Fibroblast of the aortic adventitia (primary cell): ENCODE measurements around the gene PIK3R1. TPM values are rescaled to one million over a fixed set of nuclear protein-coding genes. Genes with fewer than 3 reads are reported as not detected.

Experiments used
- DNase-seq: peaks from one replicate; pipeline ENCODE4 v3.0.0-alpha.2; 2010; ENCODE audit warnings: low read depth
- H3K4me3 ChIP-seq: 2 replicates; pipeline ENCODE4 v1.5.1; 2011; ENCODE audit warnings: low read depth, mild to moderate bottlenecking, control low read depth, low read length, moderate library complexity
- total RNA-seq: library from RNA; depleted of rRNA; stranded (reverse); fragments of >200 nt; gene quantifications from 2 replicates; pipeline ENCODE4 v1.2.3, GENCODE V29; 2012; ENCODE audit warnings: low replicate concordance
- TF ChIP-seq, protein P1 (sequence below): IDR thresholded peaks from 2 replicates; pipeline ENCODE4 v1.5.1; 2011; ENCODE audit warnings: mild to moderate bottlenecking, low read length, control low read depth, inconsistent platforms; ENCODE audit not compliant: insufficient read depth

PIK3R1 gene
- total RNA-seq, 1 donor = 45.1 TPM

DNA sequence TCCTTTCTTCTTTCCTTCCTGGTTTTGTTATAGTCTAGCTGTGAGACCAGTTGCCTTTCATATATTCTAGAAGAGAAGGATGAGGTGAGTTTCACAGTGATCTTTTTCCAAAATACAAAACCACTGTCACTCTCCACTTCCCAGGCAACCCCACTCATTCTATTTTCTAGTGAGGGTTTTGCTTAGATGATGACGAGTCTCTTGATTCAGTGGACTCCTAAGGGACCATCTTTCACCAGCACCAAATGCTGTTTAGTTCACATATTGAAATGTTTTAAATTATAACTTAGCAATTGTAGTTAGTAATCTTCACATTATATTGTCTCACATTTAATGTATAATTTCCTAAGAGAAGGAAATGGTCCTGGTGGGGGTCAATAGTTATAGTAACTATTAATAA lies 25.2 kb downstream of the PIK3R1 start:
- TF ChIP-seq, protein P1, sequence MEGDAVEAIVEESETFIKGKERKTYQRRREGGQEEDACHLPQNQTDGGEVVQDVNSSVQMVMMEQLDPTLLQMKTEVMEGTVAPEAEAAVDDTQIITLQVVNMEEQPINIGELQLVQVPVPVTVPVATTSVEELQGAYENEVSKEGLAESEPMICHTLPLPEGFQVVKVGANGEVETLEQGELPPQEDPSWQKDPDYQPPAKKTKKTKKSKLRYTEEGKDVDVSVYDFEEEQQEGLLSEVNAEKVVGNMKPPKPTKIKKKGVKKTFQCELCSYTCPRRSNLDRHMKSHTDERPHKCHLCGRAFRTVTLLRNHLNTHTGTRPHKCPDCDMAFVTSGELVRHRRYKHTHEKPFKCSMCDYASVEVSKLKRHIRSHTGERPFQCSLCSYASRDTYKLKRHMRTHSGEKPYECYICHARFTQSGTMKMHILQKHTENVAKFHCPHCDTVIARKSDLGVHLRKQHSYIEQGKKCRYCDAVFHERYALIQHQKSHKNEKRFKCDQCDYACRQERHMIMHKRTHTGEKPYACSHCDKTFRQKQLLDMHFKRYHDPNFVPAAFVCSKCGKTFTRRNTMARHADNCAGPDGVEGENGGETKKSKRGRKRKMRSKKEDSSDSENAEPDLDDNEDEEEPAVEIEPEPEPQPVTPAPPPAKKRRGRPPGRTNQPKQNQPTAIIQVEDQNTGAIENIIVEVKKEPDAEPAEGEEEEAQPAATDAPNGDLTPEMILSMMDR = no peak
- DNase-seq = no peak
- no peak overlapping the region for H3K4me3 ChIP-seq

DNA sequence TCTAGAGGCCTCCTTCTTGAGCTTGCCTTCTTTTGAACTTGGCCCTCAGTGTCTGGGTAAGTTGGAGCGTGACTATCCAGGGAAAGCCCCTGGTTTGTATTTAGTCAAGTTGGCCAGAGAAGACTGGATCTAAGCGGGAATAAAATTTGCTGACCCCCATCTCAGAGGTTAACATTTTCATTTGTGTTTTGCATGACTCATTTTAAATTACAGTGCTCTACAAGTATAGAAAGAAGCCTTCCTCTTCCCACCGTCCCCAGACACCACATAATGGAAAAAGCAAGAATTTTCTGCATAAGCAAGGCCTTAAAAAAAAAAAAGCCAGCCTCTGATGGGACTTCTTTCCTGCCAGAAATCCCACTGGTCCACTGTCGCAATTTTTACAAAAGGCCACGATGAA lies 27.2 kb downstream of the PIK3R1 start:
- peak; percentile 71 for DNase-seq
- TF ChIP-seq, protein P1 = no peak
- H3K4me3 ChIP-seq = no peak overlapping the region

DNA sequence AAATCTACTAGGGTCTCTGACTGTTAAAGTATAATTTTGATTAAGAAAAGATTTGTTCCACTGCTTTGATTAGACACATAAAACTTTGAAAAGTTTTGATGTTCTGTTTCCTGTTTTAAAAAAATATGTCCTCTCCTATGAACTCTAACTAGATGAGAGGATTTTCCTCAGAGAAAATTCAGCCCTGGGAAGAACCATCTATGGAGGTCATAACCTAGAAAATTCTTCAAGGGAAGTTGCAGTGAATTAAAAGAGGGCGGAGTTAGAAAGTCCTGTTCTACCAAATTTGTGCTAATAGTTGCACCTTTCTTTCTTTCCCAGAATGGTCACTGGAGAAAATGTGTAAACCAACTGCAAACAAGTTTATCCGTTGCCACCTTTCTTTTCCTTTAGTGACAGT lies 27.7 kb downstream of the PIK3R1 start:
- TF ChIP-seq, protein P1 = no peak
- no peak overlapping the region for H3K4me3 ChIP-seq
- no peak for DNase-seq

DNA sequence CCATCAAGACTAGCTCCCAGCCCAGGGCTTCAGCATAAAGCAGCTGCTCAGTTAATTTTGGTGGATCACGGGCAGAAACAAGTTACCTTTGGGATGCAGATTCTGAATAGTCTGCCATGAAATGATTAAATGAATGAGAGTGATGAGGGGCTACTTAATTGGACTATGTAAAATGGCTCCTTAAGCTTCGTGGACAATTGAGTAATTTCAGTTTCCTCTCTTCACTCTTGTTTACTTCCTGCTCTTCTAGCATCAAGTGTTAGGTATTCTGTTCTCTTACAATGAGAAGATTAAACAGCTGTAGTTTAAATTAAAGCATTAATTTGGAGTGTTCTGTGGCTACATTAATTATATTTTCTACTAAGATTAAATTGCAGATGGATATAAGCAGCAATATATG lies 28.1 kb downstream of the PIK3R1 start:
- H3K4me3 ChIP-seq = no peak overlapping the region
- no peak for DNase-seq
- TF ChIP-seq, protein P1 = no peak

DNA sequence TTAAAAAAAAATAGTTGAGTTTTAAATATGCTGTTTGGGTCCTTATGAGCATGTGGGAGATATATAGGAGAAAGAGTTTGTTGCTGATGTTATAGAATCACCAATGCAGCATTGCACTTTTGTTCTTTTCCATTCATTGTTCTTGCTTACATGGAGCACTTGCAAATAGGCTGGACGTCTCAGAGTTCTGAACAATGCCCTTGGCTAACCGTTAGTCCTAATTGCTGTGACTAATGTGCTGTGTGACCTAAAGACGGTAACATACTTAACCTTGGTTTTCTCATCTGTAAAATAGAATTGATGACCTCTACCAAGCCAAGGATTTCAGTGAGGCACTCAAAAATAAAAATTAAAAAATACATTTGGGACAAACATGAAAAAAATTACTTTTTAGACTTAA lies 29.8 kb downstream of the PIK3R1 start:
- TF ChIP-seq, protein P1 = no peak
- H3K4me3 ChIP-seq = no peak overlapping the region
- DNase-seq = peak; percentile 68

DNA sequence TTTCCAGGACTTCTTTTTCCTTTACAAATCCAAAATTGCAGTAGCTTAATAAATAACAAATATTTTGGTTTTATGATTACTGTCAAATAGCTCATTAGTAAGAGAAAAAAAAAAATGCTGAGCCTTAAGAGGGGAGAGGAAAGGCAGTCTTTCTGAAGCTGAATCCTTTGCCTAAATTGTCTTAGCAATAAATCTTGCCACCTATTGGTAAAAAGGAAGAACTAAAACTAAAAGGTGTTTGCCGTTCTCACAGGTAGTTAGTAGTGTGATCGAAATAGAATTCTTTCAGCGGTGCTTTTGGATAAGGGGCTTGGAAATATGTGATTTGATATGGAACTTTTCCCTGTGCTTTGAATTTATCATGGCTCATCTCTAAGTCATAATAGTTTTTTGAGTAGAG lies 31.2 kb downstream of the PIK3R1 start:
- TF ChIP-seq, protein P1 = no peak
- H3K4me3 ChIP-seq = no peak overlapping the region
- no peak for DNase-seq

DNA sequence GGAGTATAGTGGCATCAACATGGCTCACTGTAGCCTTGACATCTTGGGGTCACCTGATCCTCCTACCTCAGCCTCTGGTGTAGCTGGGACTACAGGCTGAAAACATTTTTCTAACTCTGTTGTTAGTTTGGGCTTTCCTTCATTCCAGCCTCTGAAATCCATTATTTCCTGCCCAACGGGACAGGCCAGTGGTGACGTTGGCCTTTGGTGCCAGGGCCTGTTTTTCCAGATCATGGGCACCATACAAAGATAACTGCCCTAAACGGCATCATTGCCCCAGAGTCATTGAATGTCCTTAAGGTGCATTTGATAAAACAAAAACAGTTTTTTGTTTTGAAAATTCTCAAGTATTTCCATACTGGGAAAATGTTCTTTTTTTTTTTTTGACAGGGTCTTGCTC lies 32.1 kb downstream of the PIK3R1 start:
- DNase-seq = no peak
- H3K4me3 ChIP-seq = no peak overlapping the region
- TF ChIP-seq, protein P1 = no peak
